CD4-positive, alpha-beta T cell (primary cell): ENCODE results near the gene ZFP57. TPM values are rescaled to one million over a fixed set of nuclear protein-coding genes. Genes with fewer than 3 reads are reported as not detected.

ENCODE experiments used
- ATAC-seq: fragments of 200-7000 bp; cut with Tn5 transposase; one replicate; pipeline ENCODE4 v1.10.0; 2022; ENCODE audit warnings: mild to moderate bottlenecking; ENCODE audit not compliant: poor library complexity
- CTCF ChIA-PET: fragments of 350-600 bp; sonication (Branson Sonifier 250); formaldehyde crosslinking; loops from one replicate; lab custom pipeline; 2021; ENCODE audit warnings: antibody characterized with exemption, inconsistent platforms; lab: Charles Lee
- POLR2A ChIA-PET: fragments of 350-600 bp; sonication (Branson Sonifier 250); formaldehyde crosslinking; loops from one replicate; lab custom pipeline; 2021; ENCODE audit warnings: antibody characterized with exemption, inconsistent platforms; lab: Charles Lee
- DNase-seq, 14 experiments: peaks; one replicate each; pipeline ENCODE4 v3.0.0-alpha.2; 2013 to 2020; ENCODE audit warnings: mixed read lengths in 2 of 14
- H3K27ac ChIP-seq, 2 donors: one replicate each; pipeline versions ENCODE4 v1.5.1 to v1.7.0; 2013; ENCODE audit warnings: low read length in 2 of 2, low read depth in 1 of 2, mild to moderate bottlenecking in 1 of 2
- H3K27me3 ChIP-seq, 2 experiments: 1 replicate in 1 of 2; 2 replicates in 1 of 2; pipeline versions ENCODE4 v1.6.1 to v1.7.0; 2013; ENCODE audit warnings: low read length in 2 of 2, control low read depth in 1 of 2, mild to moderate bottlenecking in 1 of 2, moderate library complexity in 1 of 2; ENCODE audit not compliant: insufficient read depth in 2 of 2, control insufficient read depth in 1 of 2
- H3K36me3 ChIP-seq: one replicate; pipeline ENCODE4 v1.6.1; 2013; ENCODE audit warnings: low read length, control low read depth; ENCODE audit not compliant: insufficient read depth
- H3K4me1 ChIP-seq: one replicate; pipeline ENCODE4 v1.6.1; 2013; ENCODE audit warnings: low read length, control low read depth; ENCODE audit not compliant: insufficient read depth
- H3K4me3 ChIP-seq: one replicate; pipeline ENCODE4 v1.5.1; 2013; ENCODE audit warnings: mild to moderate bottlenecking, low read length, moderate library complexity
- H3K9me3 ChIP-seq, 2 experiments: 1 replicate in 1 of 2; 2 replicates in 1 of 2; pipeline versions ENCODE4 v1.6.1 to v1.7.0; 2013; ENCODE audit warnings: low read length in 2 of 2, mild to moderate bottlenecking in 2 of 2, control low read depth in 1 of 2, moderate library complexity in 1 of 2; ENCODE audit not compliant: control insufficient read depth in 1 of 2, insufficient read depth in 1 of 2
- H3K27ac Mint-ChIP-seq: one replicate; pipeline ENCODE4 v1.8.0; 2020; ENCODE audit warnings: mixed read lengths
- H3K27me3 Mint-ChIP-seq: one replicate; pipeline ENCODE4 v1.8.0; 2021; ENCODE audit warnings: mixed read lengths
- H3K36me3 Mint-ChIP-seq: one replicate; pipeline ENCODE4 v1.8.0; 2021; ENCODE audit warnings: low read depth, mixed read lengths
- H3K4me1 Mint-ChIP-seq: one replicate; pipeline ENCODE4 v1.8.0; 2021; ENCODE audit warnings: low read depth, mixed read lengths
- H3K4me3 Mint-ChIP-seq: one replicate; pipeline ENCODE4 v1.8.0; 2020; ENCODE audit warnings: mild to moderate bottlenecking, mixed read lengths
- H3K9me3 Mint-ChIP-seq: one replicate; pipeline ENCODE4 v1.8.0; 2020; ENCODE audit warnings: mixed read lengths
- CTCF ChIP-seq: fragments of 200-600 bp; IDR thresholded peaks from one replicate; pipeline ENCODE4 v1.8.0; 2022; ENCODE audit warnings: antibody characterized with exemption, mild to moderate bottlenecking
- intact Hi-C, 2 experiments: fragments of 100-400 bp; cut with DNase I in 1 of 2; cut with micrococcal nuclease in 1 of 2; formaldehyde crosslinking; loops; one replicate each; pipeline versions ENCODE4 v1.15.1 to v1.9.0; 2023 to 2025; cut with DNase I, micrococcal nuclease
- total RNA-seq, 174 experiments: library from RNA in 2 of 174; stranded (reverse) in 2 of 174; gene quantifications; one replicate each; pipeline ENCODE4 v1.2.3 and lab custom pipeline; 2021 to 2026

The ZFP57 gene
- total RNA-seq, 2 experiments from 2014 or later = not detected

- no peaks in the 10 kb centered on the region for H3K36me3 ChIP-seq
- H3K9me3 Mint-ChIP-seq = no peaks in the 10 kb centered on the region
- H3K9me3 ChIP-seq = peaks cover 0 to 9% of the 10 kb centered on the region in 2 experiments
- peaks cover 0 to 2% of the 10 kb centered on the region in 2 experiments for H3K27me3 ChIP-seq
- ChIA-PET CTCF (interaction anchor here (0.9 to 1.2 kb wide), 2 partner anchors 25 to 28 kb away, joined by 3 read pairs; no protein-coding TSS in a partner anchor), POLR2A (no interaction called here)
- H3K27ac Mint-ChIP-seq = no peak overlapping the region
- H3K4me3 ChIP-seq = no peak overlapping the region
- no peak for ATAC-seq
- intact Hi-C loops = no loop called here
- no peaks in the 10 kb centered on the region for H3K36me3 Mint-ChIP-seq
- no peak overlapping the region for H3K27ac ChIP-seq
- no peak overlapping the region for H3K4me3 Mint-ChIP-seq
- no peak for TF ChIP-seq CTCF
- peaks cover 15% of the 10 kb centered on the region for H3K4me1 ChIP-seq
- peaks cover 5% of the 10 kb centered on the region for H3K4me1 Mint-ChIP-seq
- DNase-seq = no peak
- peaks cover 16% of the 10 kb centered on the region for H3K27me3 Mint-ChIP-seq
Observed at GRCh38 chr6:29678114-29678513, 2.8 kb downstream of the ZFP57 start.

GRCh38 chr6:29676981-29677601 lies 3.9 kb downstream of the ZFP57 start:
- no peaks in the 10 kb centered on the region for H3K36me3 ChIP-seq
- POLR2A ChIA-PET = no interaction called here
- ATAC-seq (no peak), DNase-seq (no peak)
- peaks cover 5% of the 10 kb centered on the region for H3K4me1 Mint-ChIP-seq
- peaks cover 0 to 7% of the 10 kb centered on the region in 2 experiments for H3K27me3 ChIP-seq
- H3K36me3 Mint-ChIP-seq = no peaks in the 10 kb centered on the region
- H3K27ac Mint-ChIP-seq = no peak overlapping the region
- H3K27me3 Mint-ChIP-seq = peaks cover 20% of the 10 kb centered on the region
- H3K4me1 ChIP-seq = peaks cover 15% of the 10 kb centered on the region
- no peak overlapping the region for H3K4me3 ChIP-seq
- no peak overlapping the region for H3K4me3 Mint-ChIP-seq
- no peaks in the 10 kb centered on the region for H3K9me3 Mint-ChIP-seq
- H3K9me3 ChIP-seq = peaks cover 0 to 9% of the 10 kb centered on the region in 2 experiments
- H3K27ac ChIP-seq = no peak overlapping the region
- intact Hi-C loops = no loop called here
- CTCF ChIA-PET = interaction anchor here (0.7 to 1.2 kb wide), 4 partner anchors 11 to 27 kb away, joined by 3 to 5 read pairs (median 3); no protein-coding TSS in a partner anchor
- TF ChIP-seq CTCF = no peak

GRCh38 chr6:29675561-29675960 lies 5.4 kb downstream of the ZFP57 start:
- Histone ChIP-seq H3K4me3 (no peak overlapping the region), H3K9me3 (peaks cover 0 to 6% of the 10 kb centered on the region in 2 experiments), H3K27me3 (peaks cover 8 to 17% of the 10 kb centered on the region in 2 experiments), H3K4me1 (peaks cover 11% of the 10 kb centered on the region), H3K36me3 (no peaks in the 10 kb centered on the region), H3K27ac (no peak overlapping the region)
- Mint-ChIP-seq H3K27ac (no peak overlapping the region), H3K36me3 (no peaks in the 10 kb centered on the region), H3K4me3 (no peak overlapping the region), H3K27me3 (peaks cover 30% of the 10 kb centered on the region), H3K9me3 (no peaks in the 10 kb centered on the region), H3K4me1 (peaks cover 5% of the 10 kb centered on the region)
- DNase-seq = no peak
- ATAC-seq = no peak
- intact Hi-C loops = no loop called here
- ChIA-PET CTCF (interaction anchor here (0.6 to 0.9 kb wide), 2 partner anchors 14 to 19 kb away, joined by 3 to 4 read pairs; no protein-coding TSS in a partner anchor), POLR2A (no interaction called here)
- TF ChIP-seq CTCF = no peak
